ENCODE results near the gene COL13A1.

The COL13A1 gene

DNA sequence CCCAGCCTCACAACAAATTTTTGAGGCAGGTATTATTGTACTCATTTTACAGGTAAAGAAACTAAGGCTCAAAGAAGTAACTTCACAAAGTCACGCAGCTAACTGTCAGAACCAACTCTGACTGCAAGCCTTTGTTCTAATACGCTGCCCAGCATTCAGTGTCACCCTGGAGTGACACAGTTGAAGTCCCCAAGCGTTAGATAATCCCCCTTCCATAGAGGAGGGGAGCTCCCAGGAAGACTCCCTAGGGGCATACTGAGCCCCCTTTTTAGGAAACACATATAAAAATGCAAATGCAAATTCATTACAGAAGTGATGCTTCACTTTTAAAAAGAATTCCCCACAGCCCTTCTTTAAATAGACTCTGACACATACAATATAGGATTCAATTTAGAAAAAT, 150.0 kb downstream of the COL13A1 start:
- Histone ChIP-seq H3K36me3 (ENCODE audit: control insufficient read depth, insufficient read depth, low read length) (no peaks in the 10 kb centered on the region), H3K4me3 (replicated peaks; ENCODE audit: low read depth, low read length) (no peak overlapping the region), H3K27me3 (replicated peaks; ENCODE audit: control insufficient read depth, insufficient read depth, low read length) (no peaks in the 10 kb centered on the region)
- TF ChIP-seq, protein P1, sequence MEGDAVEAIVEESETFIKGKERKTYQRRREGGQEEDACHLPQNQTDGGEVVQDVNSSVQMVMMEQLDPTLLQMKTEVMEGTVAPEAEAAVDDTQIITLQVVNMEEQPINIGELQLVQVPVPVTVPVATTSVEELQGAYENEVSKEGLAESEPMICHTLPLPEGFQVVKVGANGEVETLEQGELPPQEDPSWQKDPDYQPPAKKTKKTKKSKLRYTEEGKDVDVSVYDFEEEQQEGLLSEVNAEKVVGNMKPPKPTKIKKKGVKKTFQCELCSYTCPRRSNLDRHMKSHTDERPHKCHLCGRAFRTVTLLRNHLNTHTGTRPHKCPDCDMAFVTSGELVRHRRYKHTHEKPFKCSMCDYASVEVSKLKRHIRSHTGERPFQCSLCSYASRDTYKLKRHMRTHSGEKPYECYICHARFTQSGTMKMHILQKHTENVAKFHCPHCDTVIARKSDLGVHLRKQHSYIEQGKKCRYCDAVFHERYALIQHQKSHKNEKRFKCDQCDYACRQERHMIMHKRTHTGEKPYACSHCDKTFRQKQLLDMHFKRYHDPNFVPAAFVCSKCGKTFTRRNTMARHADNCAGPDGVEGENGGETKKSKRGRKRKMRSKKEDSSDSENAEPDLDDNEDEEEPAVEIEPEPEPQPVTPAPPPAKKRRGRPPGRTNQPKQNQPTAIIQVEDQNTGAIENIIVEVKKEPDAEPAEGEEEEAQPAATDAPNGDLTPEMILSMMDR (IDR thresholded peaks at IDR 0.05; ENCODE audit: insufficient read depth, low read length, poor library complexity, severe bottlenecking) = no peak
- DNase-seq (ENCODE audit: extremely low read depth, insufficient read length) = no peak

DNA sequence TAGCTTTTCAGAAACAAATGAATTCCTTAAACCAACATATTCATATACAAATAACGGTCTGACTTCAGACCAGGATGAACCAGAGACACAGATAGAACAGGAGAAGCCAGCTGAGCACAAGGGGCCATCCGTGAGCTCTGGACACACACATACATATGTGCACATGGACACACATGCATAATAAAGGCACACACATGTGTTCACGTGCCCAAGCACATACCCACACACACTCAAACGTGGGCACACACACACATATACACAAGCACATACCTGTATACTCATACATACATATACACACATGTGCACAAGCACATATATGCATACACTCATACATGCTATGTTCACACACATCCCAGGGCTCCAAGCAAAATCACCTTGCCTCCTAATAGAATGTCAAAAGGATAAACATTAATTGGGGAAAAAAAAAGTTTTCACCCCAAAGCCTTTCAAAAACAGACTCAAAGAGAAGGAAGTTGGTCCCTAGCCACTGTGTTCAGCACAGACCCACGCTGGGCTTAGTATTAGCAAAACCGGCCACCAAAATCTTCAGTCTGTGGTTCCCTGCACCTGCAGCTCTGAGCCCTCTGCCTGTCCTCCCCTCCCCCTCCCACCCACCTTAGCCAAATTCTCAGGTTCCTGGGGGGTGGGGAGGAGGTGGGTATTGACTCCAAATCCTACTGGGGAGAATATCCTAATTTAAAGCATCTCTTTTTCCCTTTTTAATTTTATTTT, 150.5 kb downstream of the COL13A1 start:
- Histone ChIP-seq H3K4me3 (replicated peaks; ENCODE audit: low read depth, low read length) (no peak overlapping the region), H3K27me3 (replicated peaks; ENCODE audit: control insufficient read depth, insufficient read depth, low read length) (no peaks in the 10 kb centered on the region), H3K36me3 (ENCODE audit: control insufficient read depth, insufficient read depth, low read length) (no peaks in the 10 kb centered on the region)
- DNase-seq (ENCODE audit: extremely low read depth, insufficient read length) = no peak
- TF ChIP-seq, protein P1 (IDR thresholded peaks at IDR 0.05; ENCODE audit: insufficient read depth, low read length, poor library complexity, severe bottlenecking) = no peak

DNA sequence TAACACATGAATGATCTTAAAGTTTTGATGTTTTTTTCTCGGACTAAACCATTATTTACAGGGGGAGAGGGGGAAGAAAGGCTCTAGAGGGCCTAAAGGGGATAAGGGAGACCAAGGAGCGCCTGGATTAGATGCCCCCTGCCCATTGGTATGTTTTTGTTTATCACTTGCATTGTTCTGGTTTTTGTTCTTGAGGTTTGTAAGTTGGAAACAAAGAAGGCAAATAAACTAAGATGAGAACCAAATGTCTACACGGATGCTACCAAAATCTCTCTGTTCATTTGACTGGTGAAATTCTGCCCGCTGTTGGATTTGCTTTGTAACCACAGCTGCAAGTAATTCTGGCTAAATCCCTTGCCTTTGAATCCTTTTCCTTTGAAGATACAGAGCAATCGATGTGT, 151.1 kb downstream of the COL13A1 start:
- TF ChIP-seq, protein P1 (IDR thresholded peaks at IDR 0.05; ENCODE audit: insufficient read depth, low read length, poor library complexity, severe bottlenecking) = no peak
- Histone ChIP-seq H3K27me3 (replicated peaks; ENCODE audit: control insufficient read depth, insufficient read depth, low read length) (no peaks in the 10 kb centered on the region), H3K36me3 (ENCODE audit: control insufficient read depth, insufficient read depth, low read length) (no peaks in the 10 kb centered on the region), H3K4me3 (replicated peaks; ENCODE audit: low read depth, low read length) (no peak overlapping the region)
- DNase-seq (ENCODE audit: extremely low read depth, insufficient read length) = no peak

DNA sequence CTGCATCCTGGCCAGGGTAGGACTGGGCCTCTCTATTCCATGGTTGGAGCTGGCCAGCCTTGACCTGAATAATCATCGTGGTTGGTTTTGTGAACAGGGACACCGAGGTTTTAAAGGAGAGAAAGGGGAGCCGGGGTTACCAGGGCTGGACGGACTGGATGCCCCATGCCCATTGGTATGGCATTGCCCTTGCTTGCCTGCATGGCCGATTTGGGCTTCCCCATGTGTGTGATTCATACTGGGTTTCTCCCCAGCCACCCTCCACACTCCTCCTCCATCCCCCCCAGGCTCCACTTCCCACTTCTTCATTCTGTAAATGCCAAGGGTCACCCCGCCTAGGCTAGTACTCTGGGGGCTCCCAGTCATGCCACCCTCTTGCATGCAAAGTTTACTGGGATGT, 152.1 kb downstream of the COL13A1 start:
- H3K27me3 ChIP-seq (replicated peaks; ENCODE audit: control insufficient read depth, insufficient read depth, low read length) = no peaks in the 10 kb centered on the region
- no peak for DNase-seq (ENCODE audit: extremely low read depth, insufficient read length)
- TF ChIP-seq, protein P1 (IDR thresholded peaks at IDR 0.05; ENCODE audit: insufficient read depth, low read length, poor library complexity, severe bottlenecking) = no peak
- H3K36me3 ChIP-seq (ENCODE audit: control insufficient read depth, insufficient read depth, low read length) = no peaks in the 10 kb centered on the region
- H3K4me3 ChIP-seq (replicated peaks; ENCODE audit: low read depth, low read length) = no peak overlapping the region

DNA sequence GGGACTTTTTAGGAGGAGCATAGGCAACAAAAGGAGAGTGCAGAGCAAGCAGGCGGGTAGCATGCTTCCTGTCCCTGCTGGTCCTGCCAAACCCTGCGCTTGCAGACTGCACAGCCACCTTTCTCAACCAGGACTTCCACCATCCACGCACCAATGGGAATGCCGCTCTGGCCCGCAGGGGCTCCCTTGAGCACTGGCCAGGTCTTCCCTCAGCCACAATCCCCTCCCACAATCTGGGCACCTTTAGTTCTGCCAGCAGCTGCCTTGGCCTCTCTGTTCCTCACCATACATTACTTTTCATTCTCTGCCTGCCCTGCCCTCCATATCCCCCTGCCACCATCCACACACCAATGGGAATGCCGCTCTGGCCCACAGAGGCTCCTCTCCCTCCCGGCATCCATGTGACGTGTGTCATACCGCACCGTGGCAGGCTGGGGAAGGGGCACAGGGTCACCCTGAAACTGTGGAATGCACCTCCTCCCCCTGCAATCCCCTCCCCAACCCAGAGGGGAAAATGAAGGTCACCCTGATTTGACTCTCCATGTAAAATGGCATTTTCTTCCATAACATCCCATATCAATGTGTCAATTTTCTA, 153.6 kb downstream of the COL13A1 start:
- no peaks in the 10 kb centered on the region for H3K27me3 ChIP-seq (replicated peaks; ENCODE audit: control insufficient read depth, insufficient read depth, low read length)
- DNase-seq (ENCODE audit: extremely low read depth, insufficient read length) = no peak
- TF ChIP-seq, protein P1 (IDR thresholded peaks at IDR 0.05; ENCODE audit: insufficient read depth, low read length, poor library complexity, severe bottlenecking) = no peak
- H3K36me3 ChIP-seq (ENCODE audit: control insufficient read depth, insufficient read depth, low read length) = no peaks in the 10 kb centered on the region
- no peak overlapping the region for H3K4me3 ChIP-seq (replicated peaks; ENCODE audit: low read depth, low read length)
